Stimulated activated CD4-positive, alpha-beta T cell treated with anti-CD3 and anti-CD28 coated beads, Interleukin-12 subunit alpha, Interleukin-12 subunit beta, amount 100 ng/mL, for 4 hours (primary cell): Measurements from ENCODE around the gene DDX42.

Experiments used
- DNase-seq: peaks from one replicate; pipeline ENCODE4 v3.0.0-alpha.2; 2020

Gene DDX42

DNA sequence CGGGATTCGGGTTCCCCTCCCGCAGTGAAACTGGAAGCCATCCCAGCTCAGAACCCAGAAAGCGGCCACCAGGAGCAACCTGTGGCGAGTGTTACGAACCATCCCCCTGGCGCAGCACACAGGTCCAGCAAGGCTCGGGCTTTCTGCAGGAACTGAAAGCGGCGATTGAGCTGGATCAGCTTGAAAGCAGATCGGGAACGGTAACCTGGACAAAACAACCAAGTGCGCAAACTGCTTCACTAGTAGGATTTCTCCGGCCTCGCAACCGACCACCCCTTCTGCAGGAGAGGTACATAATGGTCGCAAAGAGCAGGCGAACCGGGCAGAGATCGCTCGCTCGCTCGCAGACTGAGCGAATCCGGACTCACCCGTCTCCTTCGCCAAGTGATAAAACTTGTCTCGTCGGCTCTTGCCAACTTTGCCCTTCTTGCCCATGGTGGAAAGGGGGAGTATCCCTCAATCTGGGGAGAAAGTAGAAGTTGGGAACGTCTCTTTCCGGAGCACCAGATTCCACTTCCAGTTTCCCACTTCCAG is 52.6 kb downstream of the DDX42 start:
- DNase-seq: no peak

GRCh38 chr17:63827002-63827800 is 53.2 kb downstream of the DDX42 start, which contains the start of the genes FTSJ3 and PSMC5:
Gene FTSJ3 (minus strand): TSS chr17:63827663. CDS start chr17:63826902, 761 bp downstream.
Gene PSMC5 (plus strand): TSS chr17:63827431. CDS start chr17:63827491, 60 bp downstream.
- peak; percentile 91 for DNase-seq

- no peak for DNase-seq
These were observed 53.8 kb downstream of the DDX42 start for GRCh38 chr17:63827801-63828221.

GRCh38 chr17:63828936-63829335 is 55.0 kb downstream of the DDX42 start:
- DNase-seq: no peak

- no peak for DNase-seq
These were observed 56.3 kb downstream of the DDX42 start for GRCh38 chr17:63830278-63830677.

GRCh38 chr17:63830904-63831491 is 57.0 kb downstream of the DDX42 start:
- no peak for DNase-seq

- DNase-seq: no peak
These were observed 57.5 kb downstream of the DDX42 start for GRCh38 chr17:63831505-63831904.

- no peak for DNase-seq
These were observed 58.0 kb downstream of the DDX42 start for GRCh38 chr17:63832014-63832413.

- no peak for DNase-seq
These were observed 58.5 kb downstream of the DDX42 start for GRCh38 chr17:63832455-63832854.

DNA sequence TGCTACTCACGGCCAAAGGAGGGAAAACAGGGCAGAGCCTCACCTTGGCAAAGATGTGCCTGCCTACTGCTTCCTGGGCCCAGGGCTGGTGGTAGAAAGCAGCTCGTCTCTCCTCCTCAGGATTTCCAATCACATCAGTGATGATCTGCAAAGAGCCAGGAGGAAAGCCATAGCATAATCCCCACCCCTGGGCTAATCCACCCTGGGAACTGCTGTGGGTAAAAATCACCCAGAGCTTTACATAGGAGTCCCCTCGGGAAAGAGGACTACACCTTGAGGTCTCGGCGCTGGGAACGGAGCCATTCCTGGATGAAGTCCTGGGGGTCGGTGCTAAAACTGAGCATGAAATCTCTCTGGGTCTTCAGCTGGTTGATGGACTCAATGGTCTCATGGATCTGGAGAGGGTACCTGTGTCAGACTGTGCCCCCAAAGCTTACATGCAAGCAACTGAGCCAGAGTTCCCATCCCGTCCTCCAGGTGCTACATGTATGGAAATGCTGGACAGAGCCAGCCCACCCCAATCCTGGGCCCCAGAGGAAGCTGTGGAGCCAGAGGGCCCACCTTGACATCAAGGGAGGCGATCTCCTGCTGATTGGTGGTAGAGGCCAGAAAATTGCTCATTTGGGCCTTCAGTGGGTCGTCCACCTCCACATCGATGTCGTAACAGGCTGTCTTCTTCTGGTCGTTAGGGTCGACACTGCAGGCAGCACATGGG is 59.2 kb downstream of the DDX42 start:
- DNase-seq: no peak

GRCh38 chr17:63833741-63834373 is 59.9 kb downstream of the DDX42 start:
- no peak for DNase-seq

- peak; percentile 32 for DNase-seq
These were observed 60.6 kb downstream of the DDX42 start for GRCh38 chr17:63834431-63835166.

GRCh38 chr17:63835167-63835720 is 61.3 kb downstream of the DDX42 start:
- no peak for DNase-seq

DNA sequence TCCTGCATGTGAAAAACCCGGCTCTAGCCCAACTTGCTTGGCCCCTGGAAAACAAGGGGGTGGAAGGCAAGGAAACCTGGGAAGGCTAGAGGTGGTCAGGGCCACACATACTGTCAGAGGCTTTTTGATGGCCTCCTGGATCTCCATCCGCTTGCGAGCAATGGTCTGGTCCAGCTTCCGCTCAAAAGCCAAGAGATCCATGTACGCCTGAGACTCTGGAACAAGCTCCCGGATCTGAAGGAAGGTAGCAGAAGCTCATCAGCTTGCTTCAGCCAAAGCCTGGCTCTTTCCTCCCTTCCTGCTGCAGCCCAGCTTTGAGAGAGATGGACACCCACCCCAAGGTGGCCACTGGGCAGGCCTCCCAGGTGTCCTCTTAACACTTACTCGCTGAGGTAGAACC is 62.8 kb downstream of the DDX42 start:
- DNase-seq: no peak

DNA sequence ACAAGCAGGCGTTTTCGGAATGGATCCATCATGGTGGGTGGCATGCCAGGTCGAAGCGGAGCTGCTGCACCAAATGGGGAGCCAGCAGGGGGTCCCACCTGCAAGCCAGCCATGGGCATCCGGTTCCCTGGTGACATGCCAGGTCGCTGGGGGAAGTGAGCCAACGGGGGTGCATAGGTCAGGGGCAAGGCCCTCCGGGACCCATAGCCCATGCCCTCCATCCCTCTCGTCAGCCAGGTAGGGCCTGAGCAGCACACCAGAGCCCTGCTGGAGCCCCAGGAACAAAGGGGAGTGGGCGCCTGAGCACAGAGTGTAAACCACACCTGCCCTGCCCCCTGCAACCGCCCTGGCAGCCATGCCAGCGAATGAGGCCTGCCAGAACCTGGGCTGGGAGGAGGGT is 63.5 kb downstream of the DDX42 start:
- DNase-seq: no peak

DNA sequence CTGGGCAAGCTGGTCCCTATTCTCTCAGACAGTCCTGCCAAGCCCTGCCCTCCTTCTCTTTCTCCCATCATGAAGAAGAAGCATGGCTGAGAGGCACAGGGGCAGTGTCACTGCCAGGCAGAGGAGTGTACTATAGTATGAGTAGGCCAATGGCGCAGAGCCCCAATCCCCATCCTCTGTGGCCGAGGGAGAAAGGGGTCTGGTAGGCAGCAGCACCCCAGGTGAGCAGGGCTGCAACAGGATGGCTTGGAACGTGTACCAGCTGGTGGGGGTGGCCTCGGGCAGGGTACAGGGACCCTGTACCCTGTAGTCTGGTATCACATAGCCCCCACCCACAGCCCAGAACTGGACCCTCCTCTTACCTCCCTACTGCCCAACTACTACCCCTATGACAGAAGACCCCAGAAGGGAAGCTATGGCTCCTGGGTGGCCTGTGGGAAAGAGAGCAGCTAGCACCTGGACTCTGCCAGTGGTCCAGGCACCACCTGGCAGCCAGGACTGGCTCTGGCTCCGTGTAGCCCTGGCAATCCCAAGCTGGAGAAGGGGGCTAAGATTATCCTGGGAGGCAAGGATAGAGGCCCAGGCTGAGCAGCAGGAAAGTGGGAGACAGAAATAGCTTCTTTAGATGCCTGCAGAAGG is 64.1 kb downstream of the DDX42 start:
- DNase-seq: no peak

DNA sequence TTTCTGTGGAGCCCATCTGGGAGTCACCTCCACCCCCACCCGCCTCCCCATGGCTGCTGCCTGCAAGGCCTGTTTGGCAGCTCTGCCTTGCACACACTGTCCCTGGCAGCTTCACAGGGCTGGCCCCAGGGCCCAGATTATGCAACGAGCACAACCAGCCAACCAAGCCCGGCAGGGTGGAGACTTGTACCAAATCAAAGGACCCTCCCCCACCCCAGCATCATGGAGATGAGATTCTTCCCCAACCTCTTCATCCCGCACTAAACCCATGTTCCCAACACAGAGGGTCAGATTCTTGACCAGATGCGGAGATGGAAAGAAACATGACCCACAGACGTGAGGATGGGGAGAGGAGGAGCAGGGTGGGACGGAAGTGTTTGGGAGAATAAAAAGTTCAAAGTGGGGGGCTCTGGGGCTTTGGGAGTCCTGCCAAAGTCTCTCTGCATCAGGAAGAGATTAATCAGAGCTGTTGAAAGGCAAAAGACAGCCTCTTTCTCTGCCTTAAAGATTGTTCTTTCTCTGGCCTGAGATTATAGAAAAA is 64.7 kb downstream of the DDX42 start:
- DNase-seq: no peak

DNA sequence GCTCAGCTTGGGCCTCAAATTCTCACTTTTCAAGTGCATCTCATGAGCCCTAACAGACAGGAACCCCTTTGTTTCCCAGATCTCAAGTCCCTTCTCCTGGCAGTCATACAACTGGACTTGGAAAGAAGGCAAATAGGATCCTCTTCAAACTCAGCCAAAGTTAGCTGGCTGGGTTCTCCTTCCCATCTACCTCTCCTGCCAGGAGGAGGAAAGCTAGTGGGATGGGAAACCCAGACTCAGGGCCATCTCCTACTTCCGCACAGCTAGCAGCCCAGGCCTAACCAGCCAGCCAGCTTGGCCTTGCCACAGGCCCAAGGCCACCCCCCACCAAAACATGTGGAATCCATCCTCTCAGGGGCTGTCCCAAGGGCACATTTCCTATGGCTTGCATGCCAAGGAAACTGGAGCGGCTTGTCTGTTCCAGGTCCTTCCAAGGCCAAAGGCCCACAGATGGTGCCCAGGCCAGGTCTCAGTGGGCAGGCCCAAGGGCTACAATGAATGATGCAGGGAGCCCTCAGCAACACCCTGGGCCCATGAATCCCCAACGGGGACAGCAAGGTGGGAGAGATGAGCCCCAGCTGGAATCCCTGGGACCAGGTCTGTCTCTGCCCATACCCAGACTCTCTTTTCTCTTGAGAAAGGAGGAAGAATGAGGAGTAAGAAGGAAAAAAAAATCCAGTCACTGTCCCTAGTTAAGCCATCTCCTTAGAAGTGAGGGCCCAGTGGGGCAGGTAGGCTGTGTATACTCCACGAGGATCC is 66.8 kb downstream of the DDX42 start:
- DNase-seq: no peak

GRCh38 chr17:63841350-63842172 is 67.6 kb downstream of the DDX42 start:
- DNase-seq: no peak
